GM12878 (cell line): Measurements from ENCODE around the gene ZFYVE19.

ENCODE experiments used
- CBX5 ChIP-seq: sonication (generic); IDR thresholded peaks from 2 replicates; pipeline ENCODE4 v1.6.1; 2016; ENCODE audit warnings: low read depth, moderate library complexity, mild to moderate bottlenecking, inconsistent platforms
- EP300 ChIP-seq, 2 experiments: fragments of 150-350 bp in 1 of 2; IDR thresholded peaks; 2 replicates each; pipeline ENCODE4 v1.6.1; 2011 to 2012; ENCODE audit warnings: low read depth in 2 of 2, low read length in 2 of 2, borderline replicate concordance in 1 of 2, improper control_type of control experiment in 1 of 2, inconsistent platforms in 1 of 2; ENCODE audit not compliant: control insufficient read depth in 1 of 2
- EZH2 ChIP-seq: IDR thresholded peaks from 2 replicates; pipeline ENCODE4 v1.6.1; 2012; ENCODE audit warnings: low read depth, mild to moderate bottlenecking, control low read depth, inconsistent platforms, low read length, borderline replicate concordance; ENCODE audit not compliant: control insufficient read depth
- RB1 ChIP-seq: fragments of 450-650 bp; formaldehyde crosslinking; IDR thresholded peaks from 2 replicates; pipeline ENCODE4 v1.6.1; 2017; ENCODE audit warnings: mild to moderate bottlenecking, borderline replicate concordance
- SIX5 ChIP-seq: IDR thresholded peaks from 2 replicates; pipeline ENCODE4 v1.6.1; 2011; ENCODE audit warnings: mild to moderate bottlenecking, low read depth, low read length, moderate library complexity; ENCODE audit not compliant: severe bottlenecking
- SPI1 ChIP-seq: IDR thresholded peaks from 2 replicates; pipeline ENCODE4 v1.6.1; 2011; ENCODE audit warnings: low read depth, mild to moderate bottlenecking, low read length, moderate library complexity, borderline replicate concordance; ENCODE audit not compliant: insufficient read depth
- SUZ12 ChIP-seq: fragments of 200-600 bp; sonication (generic); IDR thresholded peaks from one replicate; pipeline ENCODE4 v1.6.1; 2018; ENCODE audit warnings: antibody characterized with exemption, mild to moderate bottlenecking; ENCODE audit not compliant: unreplicated experiment
- TF ChIP-seq, protein P1 (sequence below), 3 experiments: IDR thresholded peaks in 2 of 3; conservative IDR thresholded peaks in 1 of 3; 2 replicates each; pipeline ENCODE4 v1.5.1; 2011; ENCODE audit warnings: low read depth in 3 of 3, low read length in 3 of 3, mild to moderate bottlenecking in 3 of 3, control low read depth in 2 of 3, moderate library complexity in 2 of 3, inconsistent platforms in 1 of 3, mixed read lengths in 1 of 3; ENCODE audit not compliant: control insufficient read depth in 2 of 3, insufficient read depth in 1 of 3; ENCODE audit errors: extremely low read depth in 1 of 3
- TF ChIP-seq, protein P2 (sequence below): IDR thresholded peaks from 2 replicates; pipeline ENCODE4 v1.6.1; 2011; ENCODE audit warnings: low read depth, low read length, improper control_type of control experiment, borderline replicate concordance
- TF ChIP-seq, protein P3 (sequence below): IDR thresholded peaks from 2 replicates; pipeline ENCODE4 v1.6.1; 2012; ENCODE audit warnings: low read depth, low read length, improper control_type of control experiment

DNA sequence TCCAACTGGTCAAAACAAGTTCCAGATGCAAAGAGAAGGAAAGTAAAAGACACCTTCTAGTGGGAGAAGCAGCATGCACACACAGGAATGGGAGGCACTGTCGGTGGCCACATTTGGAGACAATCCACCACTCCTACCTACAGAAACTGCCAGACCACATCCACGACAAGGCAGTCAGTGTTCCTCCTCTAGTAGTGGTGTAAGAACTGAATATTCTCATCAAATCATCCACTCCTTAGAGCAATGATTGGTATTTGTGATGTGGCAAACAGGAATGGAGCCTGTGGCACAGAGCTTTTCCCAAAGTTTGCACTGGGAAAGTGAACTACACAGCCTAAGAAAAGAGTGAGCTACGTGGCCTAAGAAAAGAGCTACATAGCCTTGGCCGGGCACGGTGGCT, 31.9 kb downstream of the ZFYVE19 start:
- TF ChIP-seq, protein P1, sequence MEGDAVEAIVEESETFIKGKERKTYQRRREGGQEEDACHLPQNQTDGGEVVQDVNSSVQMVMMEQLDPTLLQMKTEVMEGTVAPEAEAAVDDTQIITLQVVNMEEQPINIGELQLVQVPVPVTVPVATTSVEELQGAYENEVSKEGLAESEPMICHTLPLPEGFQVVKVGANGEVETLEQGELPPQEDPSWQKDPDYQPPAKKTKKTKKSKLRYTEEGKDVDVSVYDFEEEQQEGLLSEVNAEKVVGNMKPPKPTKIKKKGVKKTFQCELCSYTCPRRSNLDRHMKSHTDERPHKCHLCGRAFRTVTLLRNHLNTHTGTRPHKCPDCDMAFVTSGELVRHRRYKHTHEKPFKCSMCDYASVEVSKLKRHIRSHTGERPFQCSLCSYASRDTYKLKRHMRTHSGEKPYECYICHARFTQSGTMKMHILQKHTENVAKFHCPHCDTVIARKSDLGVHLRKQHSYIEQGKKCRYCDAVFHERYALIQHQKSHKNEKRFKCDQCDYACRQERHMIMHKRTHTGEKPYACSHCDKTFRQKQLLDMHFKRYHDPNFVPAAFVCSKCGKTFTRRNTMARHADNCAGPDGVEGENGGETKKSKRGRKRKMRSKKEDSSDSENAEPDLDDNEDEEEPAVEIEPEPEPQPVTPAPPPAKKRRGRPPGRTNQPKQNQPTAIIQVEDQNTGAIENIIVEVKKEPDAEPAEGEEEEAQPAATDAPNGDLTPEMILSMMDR (IDR thresholded peaks at IDR 0.05 in 2 of 3, conservative IDR thresholded peaks at IDR 0.05 in 1 of 3; ENCODE audit: control insufficient read depth in 2 of 3, extremely low read depth in 1 of 3, insufficient read depth in 1 of 3, low read depth in 3 of 3, low read length in 3 of 3), result no peak
- TF ChIP-seq CBX5 (no peak), SUZ12 (no peak), SPI1 (no peak), SIX5 (no peak), EZH2 (no peak), EP300 (IDR thresholded peaks at IDR 0.05; ENCODE audit: borderline replicate concordance in 1 of 2, control insufficient read depth in 1 of 2, low read depth in 2 of 2, low read length in 2 of 2) (no peak), RB1 (no peak)
- TF ChIP-seq, protein P2, sequence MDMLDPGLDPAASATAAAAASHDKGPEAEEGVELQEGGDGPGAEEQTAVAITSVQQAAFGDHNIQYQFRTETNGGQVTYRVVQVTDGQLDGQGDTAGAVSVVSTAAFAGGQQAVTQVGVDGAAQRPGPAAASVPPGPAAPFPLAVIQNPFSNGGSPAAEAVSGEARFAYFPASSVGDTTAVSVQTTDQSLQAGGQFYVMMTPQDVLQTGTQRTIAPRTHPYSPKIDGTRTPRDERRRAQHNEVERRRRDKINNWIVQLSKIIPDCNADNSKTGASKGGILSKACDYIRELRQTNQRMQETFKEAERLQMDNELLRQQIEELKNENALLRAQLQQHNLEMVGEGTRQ, result no peak
- TF ChIP-seq, protein P3, sequence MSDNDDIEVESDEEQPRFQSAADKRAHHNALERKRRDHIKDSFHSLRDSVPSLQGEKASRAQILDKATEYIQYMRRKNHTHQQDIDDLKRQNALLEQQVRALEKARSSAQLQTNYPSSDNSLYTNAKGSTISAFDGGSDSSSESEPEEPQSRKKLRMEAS, result no peak
